ENCODE data around the gene GOLGA1. TPM values are rescaled to one million over a fixed set of nuclear protein-coding genes. Genes with fewer than 3 reads are reported as not detected.

The GOLGA1 gene
- total RNA-seq, 1 experiment from 2014 or later: 22.8 TPM

GRCh38 chr9:124886866-124887492, 53.9 kb downstream of the GOLGA1 start:
- Mint-ChIP-seq H3K9me3 (ENCODE audit: unreplicated experiment) (no peaks in the 10 kb centered on the region), H3K36me3 (ENCODE audit: insufficient read depth, unreplicated experiment) (peaks cover 62% of the 10 kb centered on the region), H3K27me3 (ENCODE audit: insufficient read depth, unreplicated experiment) (no peaks in the 10 kb centered on the region), H3K4me3 (ENCODE audit: unreplicated experiment) (no peak overlapping the region), H3K4me1 (ENCODE audit: insufficient read depth, unreplicated experiment) (no peaks in the 10 kb centered on the region), H3K27ac (ENCODE audit: low read depth, unreplicated experiment) (no peak overlapping the region)
- CTCF ChIA-PET: interaction anchor here (0.6 kb wide), 2 partner anchors 36 to 254 kb away, joined by 3 read pairs; no protein-coding TSS in a partner anchor
- intact Hi-C loops (cut with micrococcal nuclease): no loop called here
- TF ChIP-seq CTCF (IDR thresholded peaks at IDR 0.05; ENCODE audit: unreplicated experiment): no peak
- POLR2A ChIA-PET: interaction anchor here (0.7 to 1.4 kb wide), 2 partner anchors 10 to 115 kb away, joined by 3 to 6 read pairs; no protein-coding TSS in a partner anchor
- DNase-seq (ENCODE audit: unreplicated experiment): no peak
- BruUV-seq (replicated peaks): no TSS peak

GRCh38 chr9:124886461-124886860, 54.4 kb downstream of the GOLGA1 start:
- BruUV-seq (replicated peaks): no TSS peak
- POLR2A ChIA-PET: no interaction called here

GRCh38 chr9:124885551-124885950, 55.3 kb downstream of the GOLGA1 start:
- ChIA-PET CTCF (no interaction called here), POLR2A (no interaction called here)
- intact Hi-C loops (cut with micrococcal nuclease): no loop called here
- Mint-ChIP-seq H3K27ac (ENCODE audit: low read depth, unreplicated experiment) (no peak overlapping the region), H3K27me3 (ENCODE audit: insufficient read depth, unreplicated experiment) (no peaks in the 10 kb centered on the region), H3K4me1 (ENCODE audit: insufficient read depth, unreplicated experiment) (no peaks in the 10 kb centered on the region), H3K36me3 (ENCODE audit: insufficient read depth, unreplicated experiment) (peaks cover 48% of the 10 kb centered on the region), H3K9me3 (ENCODE audit: unreplicated experiment) (no peaks in the 10 kb centered on the region), H3K4me3 (ENCODE audit: unreplicated experiment) (no peak overlapping the region)
- TF ChIP-seq CTCF (IDR thresholded peaks at IDR 0.05; ENCODE audit: unreplicated experiment): no peak
- BruUV-seq (replicated peaks): no TSS peak
- no peak for DNase-seq (ENCODE audit: unreplicated experiment)

More at GRCh38 chr9:124886461-124886860, 54.4 kb downstream of the GOLGA1 start:
- no peak for DNase-seq (ENCODE audit: unreplicated experiment)
- no peak overlapping the region for H3K27ac Mint-ChIP-seq (ENCODE audit: low read depth, unreplicated experiment)
- no peaks in the 10 kb centered on the region for H3K4me1 Mint-ChIP-seq (ENCODE audit: insufficient read depth, unreplicated experiment)
- H3K27me3 Mint-ChIP-seq (ENCODE audit: insufficient read depth, unreplicated experiment): no peaks in the 10 kb centered on the region
- intact Hi-C loops (cut with micrococcal nuclease): no loop called here
- TF ChIP-seq CTCF (IDR thresholded peaks at IDR 0.05; ENCODE audit: unreplicated experiment): no peak
- H3K9me3 Mint-ChIP-seq (ENCODE audit: unreplicated experiment): no peaks in the 10 kb centered on the region
- no peak overlapping the region for H3K4me3 Mint-ChIP-seq (ENCODE audit: unreplicated experiment)
- H3K36me3 Mint-ChIP-seq (ENCODE audit: insufficient read depth, unreplicated experiment): peaks cover 57% of the 10 kb centered on the region
- CTCF ChIA-PET: interaction anchor here (0.6 kb wide), 1 partner anchor 521 kb away, joined by 3 read pairs; no protein-coding TSS in a partner anchor

- Mint-ChIP-seq H3K27ac (ENCODE audit: low read depth, unreplicated experiment) (no peak overlapping the region), H3K4me3 (ENCODE audit: unreplicated experiment) (no peak overlapping the region), H3K27me3 (ENCODE audit: insufficient read depth, unreplicated experiment) (no peaks in the 10 kb centered on the region), H3K9me3 (ENCODE audit: unreplicated experiment) (no peaks in the 10 kb centered on the region), H3K4me1 (ENCODE audit: insufficient read depth, unreplicated experiment) (no peaks in the 10 kb centered on the region), H3K36me3 (ENCODE audit: insufficient read depth, unreplicated experiment) (peaks cover 50% of the 10 kb centered on the region)
- TF ChIP-seq CTCF (IDR thresholded peaks at IDR 0.05; ENCODE audit: unreplicated experiment): no peak
- CTCF ChIA-PET: no interaction called here
- no peak for DNase-seq (ENCODE audit: unreplicated experiment)
- BruUV-seq (replicated peaks): no TSS peak
- intact Hi-C loops (cut with micrococcal nuclease): no loop called here
- POLR2A ChIA-PET: interaction anchor here (1.3 kb wide), 1 partner anchor 24 kb away, joined by 4 read pairs; no protein-coding TSS in a partner anchor
These were observed 56.5 kb downstream of the GOLGA1 start for GRCh38 chr9:124884376-124884775.

All from MCF 10A (cell line).